GM10248 (cell line): Measurements from ENCODE around the gene TPCN1.

Experiments used
- CTCF ChIA-PET: fragments of 300-600 bp; sonication (Branson Sonifier 250); formaldehyde crosslinking; extraction: SDS; loops from one replicate; lab custom pipeline; 2021; ENCODE audit warnings: antibody characterized with exemption; lab: Yijun Ruan, JAX
- POLR2A ChIA-PET: fragments of 350-650 bp; sonication (Branson Sonifier 250); formaldehyde crosslinking; extraction: SDS; loops from one replicate; lab custom pipeline; 2020; ENCODE audit warnings: antibody characterized with exemption; lab: Yijun Ruan, JAX
- DNase-seq: peaks from one replicate; pipeline ENCODE4 v3.0.0; 2012; ENCODE audit errors: extremely low spot score
- TF ChIP-seq, protein P1 (sequence below): IDR thresholded peaks from 2 replicates; pipeline ENCODE4 v1.5.1; 2012; ENCODE audit warnings: mild to moderate bottlenecking, low read depth; ENCODE audit errors: extremely low read depth, missing control alignments, control extremely low read depth

The TPCN1 gene

DNA sequence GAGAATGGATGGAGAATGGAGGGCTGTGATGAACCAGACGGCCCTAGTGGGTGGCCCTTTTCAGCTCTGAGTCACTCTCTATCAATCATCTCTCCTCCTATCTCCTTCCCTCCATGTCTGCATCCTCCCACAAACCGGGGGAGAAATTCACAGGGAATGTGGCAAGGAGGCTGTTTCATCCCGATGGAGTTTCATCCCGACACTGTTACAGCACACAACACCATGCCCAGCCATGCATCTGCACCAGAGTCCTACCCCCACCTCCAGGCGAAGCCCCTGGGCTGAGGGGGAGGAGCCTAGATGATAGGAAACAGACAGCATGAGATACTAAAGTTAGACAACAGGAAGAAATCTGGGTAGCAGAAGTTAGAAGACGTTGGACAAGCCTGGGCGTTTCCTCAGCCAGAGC, 92.9 kb downstream of the TPCN1 start:
- ChIA-PET CTCF (interaction anchor here (1.7 to 1.9 kb wide), 2 partner anchors 8 to 111 kb away, joined by 6 to 7 read pairs; no protein-coding TSS in a partner anchor), POLR2A (no interaction called here)
- DNase-seq = no peak
- TF ChIP-seq, protein P1, sequence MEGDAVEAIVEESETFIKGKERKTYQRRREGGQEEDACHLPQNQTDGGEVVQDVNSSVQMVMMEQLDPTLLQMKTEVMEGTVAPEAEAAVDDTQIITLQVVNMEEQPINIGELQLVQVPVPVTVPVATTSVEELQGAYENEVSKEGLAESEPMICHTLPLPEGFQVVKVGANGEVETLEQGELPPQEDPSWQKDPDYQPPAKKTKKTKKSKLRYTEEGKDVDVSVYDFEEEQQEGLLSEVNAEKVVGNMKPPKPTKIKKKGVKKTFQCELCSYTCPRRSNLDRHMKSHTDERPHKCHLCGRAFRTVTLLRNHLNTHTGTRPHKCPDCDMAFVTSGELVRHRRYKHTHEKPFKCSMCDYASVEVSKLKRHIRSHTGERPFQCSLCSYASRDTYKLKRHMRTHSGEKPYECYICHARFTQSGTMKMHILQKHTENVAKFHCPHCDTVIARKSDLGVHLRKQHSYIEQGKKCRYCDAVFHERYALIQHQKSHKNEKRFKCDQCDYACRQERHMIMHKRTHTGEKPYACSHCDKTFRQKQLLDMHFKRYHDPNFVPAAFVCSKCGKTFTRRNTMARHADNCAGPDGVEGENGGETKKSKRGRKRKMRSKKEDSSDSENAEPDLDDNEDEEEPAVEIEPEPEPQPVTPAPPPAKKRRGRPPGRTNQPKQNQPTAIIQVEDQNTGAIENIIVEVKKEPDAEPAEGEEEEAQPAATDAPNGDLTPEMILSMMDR = no peak

DNA sequence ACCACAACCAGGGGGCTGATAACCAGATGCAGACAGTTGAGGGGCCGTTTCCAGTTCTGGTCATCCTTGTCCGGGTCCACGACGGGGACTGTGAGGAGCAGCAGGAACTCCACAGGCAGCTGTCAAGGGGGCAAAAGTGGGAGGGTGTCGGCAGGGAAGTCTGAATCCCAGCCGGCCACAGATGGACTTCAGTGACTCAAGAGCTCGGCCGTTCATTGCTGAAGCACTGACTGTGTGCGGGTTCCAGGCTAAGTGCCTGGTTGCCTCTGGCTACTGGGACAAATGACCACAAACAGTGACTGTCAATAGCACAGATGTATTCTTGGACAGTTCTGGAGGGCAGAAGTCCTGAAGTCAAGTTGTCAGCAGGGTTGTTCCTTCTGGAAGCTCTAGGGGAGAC, 94.1 kb downstream of the TPCN1 start:
- CTCF ChIA-PET = interaction anchor here (0.8 to 1.3 kb wide), 2 partner anchors 110 to 432 kb away, joined by 3 read pairs; no protein-coding TSS in a partner anchor

DNA sequence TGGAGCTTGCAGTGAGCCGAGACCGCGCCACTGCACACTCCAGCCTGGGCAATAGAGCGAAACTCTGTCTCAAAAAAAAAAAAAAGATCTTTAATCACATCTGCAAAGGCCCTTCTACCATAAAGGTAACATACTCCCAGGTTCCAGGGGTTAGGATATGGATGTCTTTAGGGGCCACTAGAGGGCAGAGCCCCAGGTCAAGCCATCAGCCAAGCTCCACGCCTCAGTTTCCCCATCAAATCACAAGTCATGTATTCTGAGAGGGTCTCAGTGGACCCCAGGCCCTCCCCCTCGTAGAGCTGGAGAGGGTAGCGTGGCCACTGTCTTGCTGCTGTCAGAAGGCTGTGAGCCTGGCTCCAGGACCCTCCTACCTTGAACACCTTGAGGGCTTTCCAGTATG, 94.9 kb downstream of the TPCN1 start:
- DNase-seq = no peak
- TF ChIP-seq, protein P1 = peak; percentile 15
- ChIA-PET POLR2A (no interaction called here), CTCF (no interaction called here)

More for the DNA sequence above, 94.1 kb downstream of the TPCN1 start:
- TF ChIP-seq, protein P1 = no peak
- DNase-seq = no peak
- POLR2A ChIA-PET = no interaction called here

DNA sequence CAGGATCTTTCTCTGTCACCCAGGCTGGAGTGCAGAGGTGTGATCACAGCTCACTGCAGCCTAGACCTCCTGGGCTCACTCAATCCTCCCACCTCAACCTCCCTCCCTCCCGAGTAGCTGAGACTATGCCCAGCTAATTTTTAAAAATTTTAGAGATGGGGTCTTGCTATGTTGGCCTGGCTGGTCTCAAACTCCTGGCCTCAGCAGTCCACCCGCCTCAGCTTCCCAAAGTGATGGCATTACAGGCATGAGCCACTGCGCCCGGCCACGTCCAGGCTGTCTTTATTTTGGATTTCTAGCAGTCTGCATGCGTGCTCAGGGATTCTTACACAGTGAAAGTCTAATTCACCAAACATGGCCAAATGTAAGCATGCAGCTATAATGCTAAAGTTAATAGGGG, 95.9 kb downstream of the TPCN1 start:
- TF ChIP-seq, protein P1 = no peak
- CTCF ChIA-PET = no interaction called here

DNA sequence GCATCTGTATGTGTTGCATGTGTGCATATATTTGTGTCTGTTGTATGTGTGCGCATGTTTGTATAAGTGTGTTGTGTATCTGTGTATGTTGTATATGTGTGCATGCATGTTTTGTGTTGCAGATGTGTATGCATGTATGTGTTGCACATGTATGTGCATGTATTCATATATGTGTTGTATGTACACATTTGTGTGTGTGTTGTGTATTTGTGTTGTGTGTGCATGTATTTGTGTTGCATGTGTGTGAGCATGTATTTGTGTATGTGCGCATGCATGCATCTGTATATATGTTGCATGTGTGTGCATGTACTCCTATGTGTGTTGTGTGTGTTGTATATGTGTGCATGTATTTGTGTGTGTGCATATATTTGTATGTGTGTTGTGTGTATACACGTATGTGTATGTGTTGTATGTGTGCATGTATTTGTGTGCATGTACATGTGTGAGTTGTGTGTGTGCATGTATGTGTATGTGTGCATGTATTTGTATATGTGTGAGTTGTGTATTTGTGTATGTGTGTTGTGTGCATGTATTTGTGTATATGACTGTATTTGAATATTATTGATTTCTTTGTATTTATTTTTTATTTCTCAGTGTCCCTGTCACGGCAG, 96.9 kb downstream of the TPCN1 start:
- POLR2A ChIA-PET = no interaction called here
- CTCF ChIA-PET = no interaction called here
- no peak for DNase-seq
- TF ChIP-seq, protein P1 = no peak

More for the DNA sequence above, 95.9 kb downstream of the TPCN1 start:
- POLR2A ChIA-PET = no interaction called here
- no peak for DNase-seq

DNA sequence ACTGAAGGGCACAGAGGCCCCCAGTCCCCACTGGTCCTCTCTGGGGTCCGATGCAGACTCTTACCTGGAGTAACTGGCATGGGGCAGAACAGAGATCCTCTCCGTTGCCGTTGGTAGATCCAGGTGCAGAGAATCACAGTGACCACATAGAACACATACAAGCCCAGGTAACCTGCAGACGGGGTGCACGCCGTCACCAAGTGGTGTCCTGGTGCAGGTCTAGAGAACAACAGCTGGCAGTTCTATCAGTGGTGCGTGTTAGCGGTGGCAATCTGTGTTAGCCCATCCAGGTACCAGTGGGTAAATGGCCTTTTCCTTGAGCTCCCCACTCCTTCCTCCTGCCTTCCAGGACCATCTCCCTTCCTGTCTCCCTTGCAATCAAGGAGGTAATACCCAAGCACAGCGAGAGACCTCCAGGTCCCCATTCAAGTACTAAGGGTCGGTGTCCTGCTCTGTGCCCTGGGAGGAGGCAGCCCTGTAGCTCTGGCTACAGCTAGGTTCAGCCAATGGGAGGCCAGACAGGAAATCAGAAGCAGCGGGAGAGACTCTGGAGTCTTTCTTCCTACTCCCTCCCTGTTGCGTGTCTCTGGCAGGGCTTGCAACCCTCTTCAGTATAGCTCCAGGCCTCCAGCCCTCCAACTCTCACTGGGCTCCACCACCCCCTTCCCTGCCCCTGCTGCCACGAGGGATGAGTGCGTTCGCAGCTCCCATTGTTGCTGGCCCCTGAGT, 97.8 kb downstream of the TPCN1 start:
- ChIA-PET CTCF (interaction anchor here (1.0 kb wide), 1 partner anchor 49 kb away, joined by 3 read pairs; no protein-coding TSS in a partner anchor), POLR2A (no interaction called here)
- TF ChIP-seq, protein P1 = no peak
- DNase-seq = no peak
